ENCODE results near the gene MCAT. TPM values are rescaled to one million over a fixed set of nuclear protein-coding genes. Genes with fewer than 3 reads are reported as not detected.

The MCAT gene
- total RNA-seq, 1 donor: 13.8 TPM

GRCh38 chr22:43168471-43169309, 25.5 kb upstream of the MCAT start:
- TF ChIP-seq, protein P1, sequence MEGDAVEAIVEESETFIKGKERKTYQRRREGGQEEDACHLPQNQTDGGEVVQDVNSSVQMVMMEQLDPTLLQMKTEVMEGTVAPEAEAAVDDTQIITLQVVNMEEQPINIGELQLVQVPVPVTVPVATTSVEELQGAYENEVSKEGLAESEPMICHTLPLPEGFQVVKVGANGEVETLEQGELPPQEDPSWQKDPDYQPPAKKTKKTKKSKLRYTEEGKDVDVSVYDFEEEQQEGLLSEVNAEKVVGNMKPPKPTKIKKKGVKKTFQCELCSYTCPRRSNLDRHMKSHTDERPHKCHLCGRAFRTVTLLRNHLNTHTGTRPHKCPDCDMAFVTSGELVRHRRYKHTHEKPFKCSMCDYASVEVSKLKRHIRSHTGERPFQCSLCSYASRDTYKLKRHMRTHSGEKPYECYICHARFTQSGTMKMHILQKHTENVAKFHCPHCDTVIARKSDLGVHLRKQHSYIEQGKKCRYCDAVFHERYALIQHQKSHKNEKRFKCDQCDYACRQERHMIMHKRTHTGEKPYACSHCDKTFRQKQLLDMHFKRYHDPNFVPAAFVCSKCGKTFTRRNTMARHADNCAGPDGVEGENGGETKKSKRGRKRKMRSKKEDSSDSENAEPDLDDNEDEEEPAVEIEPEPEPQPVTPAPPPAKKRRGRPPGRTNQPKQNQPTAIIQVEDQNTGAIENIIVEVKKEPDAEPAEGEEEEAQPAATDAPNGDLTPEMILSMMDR (IDR thresholded peaks at IDR 0.05; ENCODE audit: insufficient read depth, low read depth, low read length): no peak
- no peak overlapping the region for H3K4me3 ChIP-seq (ENCODE audit: low read depth, low read length)
- peak; percentile 28 for DNase-seq (ENCODE audit: low read depth)

- TF ChIP-seq, protein P1 (IDR thresholded peaks at IDR 0.05; ENCODE audit: insufficient read depth, low read depth, low read length): no peak
- no peak for DNase-seq (ENCODE audit: low read depth)
- no peak overlapping the region for H3K4me3 ChIP-seq (ENCODE audit: low read depth, low read length)
Measured at GRCh38 chr22:43167001-43167589, 23.9 kb upstream of the MCAT start.

- TF ChIP-seq, protein P1 (IDR thresholded peaks at IDR 0.05; ENCODE audit: insufficient read depth, low read depth, low read length): no peak
- H3K4me3 ChIP-seq (ENCODE audit: low read depth, low read length): no peak overlapping the region
- no peak for DNase-seq (ENCODE audit: low read depth)
Measured at GRCh38 chr22:43166132-43166930, 23.1 kb upstream of the MCAT start.

- no peak overlapping the region for H3K4me3 ChIP-seq (ENCODE audit: low read depth, low read length)
- no peak for DNase-seq (ENCODE audit: low read depth)
- TF ChIP-seq, protein P1 (IDR thresholded peaks at IDR 0.05; ENCODE audit: insufficient read depth, low read depth, low read length): no peak
Measured at GRCh38 chr22:43164636-43165035, 21.4 kb upstream of the MCAT start.

- TF ChIP-seq, protein P1 (IDR thresholded peaks at IDR 0.05; ENCODE audit: insufficient read depth, low read depth, low read length): no peak
- no peak for DNase-seq (ENCODE audit: low read depth)
- H3K4me3 ChIP-seq (ENCODE audit: low read depth, low read length): no peak overlapping the region
Measured at GRCh38 chr22:43163241-43163795, 20.1 kb upstream of the MCAT start.

DNA sequence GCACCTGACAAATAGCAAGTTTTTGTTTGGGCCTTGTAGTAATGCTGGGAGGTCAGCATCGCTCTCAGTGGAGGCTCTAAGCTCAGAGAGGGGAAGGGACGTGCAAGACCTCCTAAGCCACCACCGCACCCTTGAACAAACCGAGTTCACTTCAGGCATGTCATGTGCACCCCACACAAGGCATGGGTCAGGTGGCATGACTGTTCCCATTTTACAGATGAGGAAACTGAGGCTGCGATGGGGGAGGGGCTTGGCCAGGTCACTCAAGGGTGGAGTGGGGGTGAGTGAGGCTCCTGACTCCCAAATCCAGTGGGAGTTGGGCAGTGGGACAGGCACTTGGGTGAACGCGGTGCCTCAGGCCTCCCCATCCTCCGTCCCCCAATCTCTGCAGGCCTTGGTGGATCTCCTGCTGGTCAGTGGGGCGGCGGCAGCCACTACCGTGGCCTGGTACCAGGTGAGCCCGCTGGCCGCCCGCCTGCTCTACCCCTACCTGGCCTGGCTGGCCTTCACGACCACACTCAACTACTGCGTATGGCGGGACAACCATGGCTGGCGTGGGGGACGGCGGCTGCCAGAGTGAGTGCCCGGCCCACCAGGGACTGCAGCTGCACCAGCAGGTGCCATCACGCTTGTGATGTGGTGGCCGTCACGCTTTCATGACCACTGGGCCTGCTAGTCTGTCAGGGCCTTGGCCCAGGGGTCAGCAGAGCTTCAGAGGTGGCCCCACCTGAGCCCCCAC, 19.4 kb upstream of the MCAT start:
- no peak overlapping the region for H3K4me3 ChIP-seq (ENCODE audit: low read depth, low read length)
- TF ChIP-seq, protein P1 (IDR thresholded peaks at IDR 0.05; ENCODE audit: insufficient read depth, low read depth, low read length): no peak
- DNase-seq (ENCODE audit: low read depth): no peak

Measured in fibroblast of villous mesenchyme (primary cell).